GM18868 (cell line): ENCODE data around the gene WHRN.

Source experiments
- ATAC-seq: cut with Tn5 transposase; IDR thresholded peaks from one replicate; pipeline ENCODE4 v1.9.1; 2021; ENCODE audit warnings: mild to moderate bottlenecking, moderate library complexity; ENCODE audit not compliant: unreplicated experiment

Gene WHRN

GRCh38 chr9:114473447-114473801 is 31.8 kb downstream of the WHRN start:
- no peak for ATAC-seq

GRCh38 chr9:114472765-114473446 is 32.4 kb downstream of the WHRN start:
- ATAC-seq, result no peak

- ATAC-seq, result no peak
Measured at GRCh38 chr9:114471157-114471556, 34.1 kb downstream of the WHRN start.

DNA sequence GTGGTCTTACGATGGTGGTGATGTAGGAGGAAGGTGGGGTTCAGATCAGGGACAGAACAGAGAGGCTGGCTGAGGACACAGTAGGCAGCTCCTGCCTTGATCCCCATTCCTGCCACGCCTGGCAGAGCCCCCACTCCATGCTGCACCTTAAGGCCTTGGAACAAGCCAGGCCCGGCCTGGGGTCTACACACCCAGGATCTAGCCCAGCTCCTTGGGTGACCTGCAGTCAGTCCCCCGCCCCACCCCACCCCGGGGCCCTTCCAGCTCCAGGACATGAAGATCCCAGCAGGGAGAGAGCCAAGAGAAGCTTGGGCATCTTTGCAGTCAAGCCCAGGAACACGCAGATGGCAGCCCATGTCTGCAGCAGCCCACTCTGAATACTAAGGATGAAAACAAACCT is 34.7 kb downstream of the WHRN start:
- no peak for ATAC-seq

- ATAC-seq, result no peak
Measured at GRCh38 chr9:114470121-114470520, 35.2 kb downstream of the WHRN start.

- no peak for ATAC-seq
Measured at GRCh38 chr9:114469091-114469853, 36.0 kb downstream of the WHRN start.

- no peak for ATAC-seq
Measured at GRCh38 chr9:114467910-114468309, 37.4 kb downstream of the WHRN start.

DNA sequence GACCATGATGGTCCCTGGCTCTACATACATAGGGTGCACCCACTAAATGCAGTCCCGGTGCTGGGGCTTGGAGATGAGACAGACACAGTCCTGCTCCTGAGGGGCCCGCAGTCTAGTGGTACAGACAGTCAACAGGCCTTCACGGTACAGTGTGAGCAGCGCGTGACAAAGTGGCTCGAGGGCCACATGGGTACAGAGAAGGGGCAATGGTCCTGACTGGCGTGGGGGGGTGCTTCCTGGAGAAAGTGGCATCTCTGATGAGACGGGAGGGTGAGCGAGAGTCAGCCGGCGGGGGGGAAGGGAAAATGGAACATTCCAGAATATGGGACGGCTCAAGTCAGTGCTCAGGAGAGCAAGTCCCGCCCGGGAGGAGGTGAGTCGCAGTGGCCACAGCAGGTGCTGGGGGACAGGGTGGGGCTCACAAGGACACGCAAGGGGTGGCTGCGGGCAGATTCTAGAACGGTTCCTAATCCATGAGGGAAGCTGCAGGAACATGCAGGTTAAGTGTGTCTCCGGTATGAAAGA is 38.0 kb downstream of the WHRN start:
- ATAC-seq, result no peak

DNA sequence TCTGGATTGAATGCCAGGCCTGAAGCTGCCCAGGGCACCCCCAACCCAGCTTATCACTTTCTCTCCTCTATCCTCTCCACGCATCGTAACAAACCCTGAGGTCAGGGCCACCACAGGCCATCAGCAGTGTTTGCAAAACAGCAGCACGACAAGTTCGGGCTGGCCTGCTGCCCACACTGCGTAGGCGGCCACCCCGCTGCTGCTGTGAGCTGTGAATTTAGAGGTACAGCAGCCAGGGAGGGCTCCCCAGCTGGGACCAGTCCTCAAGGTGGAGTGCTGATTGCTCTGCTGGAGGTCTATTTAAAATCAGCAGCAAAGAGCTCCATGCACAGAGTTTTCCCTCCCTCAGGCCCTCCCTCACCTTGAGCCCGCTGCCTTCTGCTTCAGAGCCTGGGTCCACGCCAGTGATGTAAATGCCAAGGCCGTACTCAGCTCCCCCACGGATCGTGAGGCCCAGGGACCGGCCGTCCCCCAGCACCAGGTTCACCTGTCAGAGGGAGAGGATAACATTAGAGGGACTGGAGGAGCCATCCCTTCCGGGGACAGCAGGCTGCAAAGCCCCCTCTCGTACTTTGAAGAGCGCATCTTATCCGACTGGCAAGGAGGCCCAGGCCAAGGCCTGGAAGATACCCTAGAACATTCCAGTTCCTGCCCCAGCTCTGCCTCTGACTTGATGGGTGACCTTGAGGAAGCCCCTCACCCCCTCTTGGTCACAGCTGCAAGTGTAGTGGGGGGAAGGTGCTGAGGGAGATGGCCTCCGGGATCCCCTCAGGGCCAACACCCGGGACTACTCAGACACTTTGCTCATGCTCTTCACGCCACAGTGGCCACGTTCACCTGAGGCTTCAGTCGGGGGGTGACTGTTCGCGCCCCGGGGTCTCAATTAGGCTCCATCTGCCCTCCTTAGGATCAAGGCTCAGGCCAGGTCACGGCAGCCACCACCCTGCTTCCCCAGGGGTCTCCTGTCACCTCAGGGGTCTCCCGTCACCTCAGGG is 39.1 kb downstream of the WHRN start:
- no peak for ATAC-seq

DNA sequence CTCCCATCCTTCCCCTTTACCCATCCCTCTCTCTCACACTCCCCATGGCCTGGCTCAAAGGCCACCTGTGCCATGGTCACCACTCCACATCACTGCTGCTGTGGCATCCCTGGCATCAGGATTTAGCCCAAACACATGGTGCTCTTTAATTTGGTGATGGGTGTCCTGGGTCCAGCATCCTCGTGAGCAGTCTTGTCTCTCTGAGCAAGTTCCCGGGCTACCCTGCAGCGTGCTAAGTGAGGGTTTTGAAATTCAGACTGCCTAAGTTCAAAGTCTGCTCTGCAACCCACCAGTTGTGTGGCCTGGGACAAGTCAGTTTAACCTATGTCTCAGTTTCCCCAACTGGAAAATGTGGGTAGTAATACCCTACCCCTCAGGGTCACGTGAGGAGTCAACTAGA is 39.9 kb downstream of the WHRN start:
- no peak for ATAC-seq

DNA sequence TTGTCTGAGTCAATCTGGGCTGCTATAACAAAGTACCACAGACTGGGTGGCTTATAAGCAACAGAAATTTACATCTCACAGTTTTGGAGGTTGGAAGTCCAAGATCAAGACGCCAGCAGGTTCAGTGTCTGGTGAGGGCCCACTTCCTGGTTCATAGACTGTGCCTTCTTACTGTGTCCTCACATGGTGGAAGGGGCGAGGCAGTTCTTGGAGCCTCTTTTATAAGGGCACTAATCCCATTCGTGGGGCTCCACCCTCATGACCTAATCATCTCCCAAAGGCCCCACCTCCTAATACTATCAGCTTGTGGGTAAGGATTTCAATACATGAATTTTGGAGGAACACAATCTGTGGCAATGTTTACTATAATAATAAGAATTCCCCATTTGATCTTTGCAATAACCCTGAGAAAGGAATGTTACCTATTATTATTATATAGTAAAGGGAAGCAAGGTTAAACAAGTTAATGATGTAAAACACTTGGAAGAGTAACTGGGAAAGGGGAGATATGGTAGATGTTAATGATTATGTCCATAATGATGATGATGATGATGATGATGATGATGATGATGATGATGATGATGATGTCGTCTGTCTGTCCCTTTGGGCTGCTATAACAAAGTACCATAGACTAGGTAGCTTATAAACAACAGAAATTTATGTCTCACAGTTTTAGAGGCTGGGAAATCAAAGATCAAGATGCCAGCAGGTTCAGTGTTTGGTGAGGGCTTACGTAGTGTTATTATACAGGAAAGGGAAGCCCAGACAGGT is 40.8 kb downstream of the WHRN start:
- ATAC-seq, result no peak

DNA sequence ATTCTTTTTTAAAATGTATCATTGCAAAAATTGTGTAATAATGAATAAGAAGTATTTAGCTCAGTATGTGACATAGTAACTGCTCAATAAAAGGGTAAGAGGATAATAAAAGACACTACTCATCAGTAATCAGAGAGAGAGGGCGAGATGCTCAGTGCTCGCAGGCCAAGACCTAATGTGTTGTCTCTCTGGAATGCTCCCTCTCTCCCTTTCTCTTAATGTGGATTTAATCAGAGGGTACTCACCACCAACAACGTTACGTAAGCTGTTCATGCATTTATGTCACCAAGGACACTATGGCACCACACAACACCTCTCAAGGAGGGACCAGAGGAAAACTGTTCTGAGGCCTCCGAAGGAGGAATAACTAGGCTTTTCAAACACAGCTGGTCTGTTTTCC is 42.5 kb downstream of the WHRN start:
- ATAC-seq, result no peak

DNA sequence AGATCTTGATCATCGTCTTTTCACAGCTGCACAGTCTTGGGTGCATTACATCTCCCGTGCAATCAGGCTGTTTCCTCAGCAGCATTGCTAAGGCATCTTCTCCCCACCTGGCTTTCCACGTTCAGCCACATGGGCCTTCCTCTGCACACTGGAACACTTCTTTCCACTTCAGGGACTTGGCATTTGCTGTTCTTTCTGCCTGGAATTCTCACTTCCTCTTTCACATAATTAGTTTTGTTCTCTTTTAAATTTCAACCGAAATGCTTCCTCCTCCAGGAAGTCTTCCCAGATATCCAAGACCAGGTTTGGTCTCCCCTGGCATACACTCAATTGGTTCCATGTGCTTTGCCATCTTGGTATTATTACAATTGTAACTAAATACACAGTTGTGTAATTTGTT is 43.8 kb downstream of the WHRN start:
- no peak for ATAC-seq

DNA sequence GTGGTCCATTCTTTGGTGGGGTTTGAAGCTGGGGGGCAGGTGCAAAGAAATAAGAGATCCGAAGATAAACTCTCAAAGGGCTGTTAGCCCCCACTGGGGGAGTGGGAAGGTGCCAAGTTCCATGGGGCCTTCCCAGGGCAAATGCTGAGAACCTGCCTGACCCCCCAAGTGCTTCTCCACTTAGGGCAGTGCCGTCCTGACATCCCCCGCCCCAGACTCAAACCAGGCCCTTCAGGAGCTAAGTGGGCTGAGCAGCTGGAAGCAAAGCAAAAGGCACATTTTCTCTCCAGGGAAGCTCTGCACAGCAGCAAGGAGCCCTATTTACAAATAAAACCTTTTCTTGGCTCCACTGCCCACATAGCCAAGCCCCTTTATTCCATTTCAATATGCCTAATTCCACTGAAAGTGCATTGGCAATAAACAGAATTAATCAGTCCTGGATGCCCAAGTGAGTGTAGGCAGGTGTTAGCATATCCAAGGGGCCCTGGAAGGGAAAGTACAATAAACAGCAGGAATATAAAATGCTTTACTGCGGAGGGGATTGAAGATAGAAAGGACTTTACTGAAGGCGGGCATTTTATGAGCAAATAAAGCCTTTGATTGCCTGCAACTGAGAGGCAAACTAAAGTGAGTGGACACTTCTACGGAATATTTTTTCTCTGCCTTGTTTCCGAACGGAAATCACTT is 44.6 kb downstream of the WHRN start:
- no peak for ATAC-seq

GRCh38 chr9:114459464-114459863 is 45.8 kb downstream of the WHRN start:
- no peak for ATAC-seq

DNA sequence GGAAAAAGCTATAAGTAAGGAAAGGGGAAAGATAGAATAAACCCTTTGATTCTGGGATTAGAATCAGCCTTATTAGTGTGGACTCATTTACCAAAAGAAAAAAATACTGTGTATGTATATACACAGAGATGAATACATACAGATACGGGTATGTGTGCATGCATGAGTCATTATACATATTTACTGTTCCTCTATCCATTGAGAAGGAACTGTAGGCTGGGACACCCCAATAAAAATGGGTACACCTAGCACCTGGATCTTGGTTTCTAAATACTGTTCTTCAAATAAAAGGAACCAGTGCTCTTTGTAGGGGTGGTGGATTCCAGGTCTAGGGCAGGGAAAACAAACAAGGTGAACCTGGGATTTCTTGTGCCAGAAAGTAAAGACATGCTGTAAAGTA is 48.3 kb downstream of the WHRN start:
- no peak for ATAC-seq

GRCh38 chr9:114454652-114455051 is 50.6 kb downstream of the WHRN start:
- no peak for ATAC-seq

DNA sequence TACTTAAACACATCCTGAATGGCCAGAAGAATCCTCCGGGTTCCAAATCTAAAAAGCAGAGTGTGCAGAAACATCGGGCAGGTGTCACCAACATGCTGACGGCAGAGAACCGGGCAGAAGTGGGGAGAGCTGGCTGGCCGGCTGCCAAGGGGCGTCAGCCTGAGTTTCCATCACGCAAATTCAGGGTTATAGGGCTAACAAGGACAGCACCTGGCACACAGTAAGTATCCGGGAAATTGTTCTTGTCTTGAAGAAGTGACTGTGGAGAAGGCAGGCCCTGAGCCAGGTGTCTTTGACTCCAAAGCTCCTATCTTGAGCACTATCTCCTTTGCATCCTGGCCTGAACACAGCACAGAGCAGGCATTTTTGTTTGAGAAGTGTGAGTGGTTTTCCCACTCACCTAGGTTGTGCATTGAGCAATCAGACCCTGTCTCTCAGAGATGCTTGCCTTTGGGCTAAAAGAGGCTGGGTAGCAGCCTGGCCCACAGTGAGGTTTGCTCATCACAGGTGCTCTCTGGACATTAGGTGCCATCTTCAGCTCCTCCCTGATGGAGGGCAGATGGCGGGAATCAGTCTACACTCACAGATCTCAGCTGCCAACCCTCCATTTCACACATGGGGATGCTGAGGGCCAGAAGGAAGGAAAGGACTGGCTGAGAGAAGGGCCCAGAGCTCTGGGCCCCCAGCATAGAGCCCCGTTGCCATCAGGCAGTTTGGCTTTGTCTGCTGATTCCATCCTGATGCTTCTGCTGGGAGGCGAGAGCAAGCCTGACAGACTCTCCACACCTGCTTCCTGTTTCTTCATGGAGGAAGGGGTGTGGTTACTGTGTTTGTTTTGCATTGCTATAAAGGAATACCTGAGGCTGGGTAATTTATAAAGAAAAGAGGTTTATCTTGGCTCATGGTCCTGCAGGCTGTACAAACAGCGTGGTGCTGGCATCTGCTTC is 52.8 kb downstream of the WHRN start:
- peak; percentile 36 for ATAC-seq

DNA sequence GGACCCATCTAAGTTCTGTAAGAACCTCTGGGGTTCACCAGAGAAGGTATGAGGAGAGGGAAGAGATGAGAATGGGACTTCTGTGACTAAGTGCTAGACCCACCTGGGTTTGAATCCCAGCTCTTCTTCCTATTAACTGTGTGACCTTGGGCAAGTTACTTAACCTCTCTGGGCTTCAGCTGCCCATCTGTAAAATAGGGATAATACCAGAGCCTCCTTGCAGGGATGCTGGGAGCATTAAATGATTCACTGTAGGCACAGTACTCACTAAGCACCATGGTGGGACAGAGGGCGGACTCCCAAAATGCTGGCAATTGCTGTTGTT is 53.6 kb downstream of the WHRN start:
- no peak for ATAC-seq
